Stimulated activated naive CD8-positive, alpha-beta T cell treated with anti-CD3 and anti-CD28 coated beads, Interleukin-15, amount 100 ng/mL, for 72 hours (primary cell): ENCODE measurements around the gene POLR2A.
A peak's percentile ranks its signal among the peaks of the same experiment; 100 is the strongest.
"Not testable (repeated sequence)": the region's sequence is repeated elsewhere in the genome, so short reads cannot be mapped to it uniquely, and the experiment has no call there.

Source experiments
- ATAC-seq: fragments of 150-1000 bp; cut with Tn5 transposase; 2 replicates; pipeline ENCODE4 v1.10.0; 2021; ENCODE audit warnings: mild to moderate bottlenecking, moderate library complexity
- DNase-seq, 2 donors: peaks; one replicate each; pipeline ENCODE4 v3.0.0; 2021 to 2022
- H3K27ac Mint-ChIP-seq, 2 donors: one replicate each; pipeline ENCODE4 v1.8.0; 2022; ENCODE audit warnings: mild to moderate bottlenecking in 2 of 2, mixed read lengths in 2 of 2, moderate library complexity in 2 of 2
- H3K27me3 Mint-ChIP-seq: one replicate; pipeline ENCODE4 v1.8.0; 2022; ENCODE audit warnings: mixed read lengths
- H3K4me1 Mint-ChIP-seq: one replicate; pipeline ENCODE4 v1.8.0; 2022; ENCODE audit warnings: mild to moderate bottlenecking, mixed read lengths
- H3K4me3 Mint-ChIP-seq, 2 donors: one replicate each; pipeline ENCODE4 v1.8.0; 2022; ENCODE audit warnings: mild to moderate bottlenecking in 2 of 2, mixed read lengths in 2 of 2, moderate library complexity in 1 of 2
- H3K9me3 Mint-ChIP-seq, 2 donors: one replicate each; pipeline ENCODE4 v1.8.0; 2022; ENCODE audit warnings: mixed read lengths in 2 of 2

Gene POLR2A

GRCh38 chr17:7468804-7469389 lies 15.3 kb upstream of the POLR2A start:
- H3K4me3 Mint-ChIP-seq, result no peak overlapping the region
- H3K27me3 Mint-ChIP-seq, result no peaks in the 10 kb centered on the region
- H3K9me3 Mint-ChIP-seq, result no peaks in the 10 kb centered on the region
- peaks cover 52% of the 10 kb centered on the region for H3K4me1 Mint-ChIP-seq
- no peak overlapping the region for H3K27ac Mint-ChIP-seq
- no peak for DNase-seq
- no peak for ATAC-seq

GRCh38 chr17:7469843-7470242 lies 14.3 kb upstream of the POLR2A start:
- H3K27ac Mint-ChIP-seq, DNase-seq, ATAC-seq, H3K9me3 Mint-ChIP-seq, H3K27me3 Mint-ChIP-seq, H3K4me3 Mint-ChIP-seq: not testable (repeated sequence)
- H3K4me1 Mint-ChIP-seq, result peaks cover 52% of the 10 kb centered on the region

- not testable (repeated sequence) for DNase-seq, H3K9me3 Mint-ChIP-seq, ATAC-seq, H3K27ac Mint-ChIP-seq, H3K27me3 Mint-ChIP-seq, H3K4me3 Mint-ChIP-seq
- peaks cover 58% of the 10 kb centered on the region for H3K4me1 Mint-ChIP-seq
Measured at GRCh38 chr17:7470457-7470973, 13.7 kb upstream of the POLR2A start.

GRCh38 chr17:7471729-7472128 lies 12.4 kb upstream of the POLR2A start:
- peak overlapping the region in 1 of 2 donors; percentile 58 for H3K27ac Mint-ChIP-seq

GRCh38 chr17:7474767-7475166 lies 9.4 kb upstream of the POLR2A start:
- H3K4me3 Mint-ChIP-seq, H3K9me3 Mint-ChIP-seq, H3K27me3 Mint-ChIP-seq, ATAC-seq, DNase-seq: not testable (repeated sequence)
- peak overlapping the region in 1 of 2 donors; percentile 71 for H3K27ac Mint-ChIP-seq
- peaks cover 60% of the 10 kb centered on the region for H3K4me1 Mint-ChIP-seq

More at GRCh38 chr17:7471729-7472128, 12.4 kb upstream of the POLR2A start:
- no peaks in the 10 kb centered on the region for H3K9me3 Mint-ChIP-seq
- peaks cover 62% of the 10 kb centered on the region for H3K4me1 Mint-ChIP-seq
- DNase-seq (no peak), ATAC-seq (no peak)
- H3K4me3 Mint-ChIP-seq, result no peak overlapping the region
- H3K27me3 Mint-ChIP-seq, result no peaks in the 10 kb centered on the region

- Mint-ChIP-seq H3K4me1 (peaks cover 70% of the 10 kb centered on the region), H3K4me3 (peak overlapping the region; percentile 89 to 99), H3K27ac (peak overlapping the region in 1 of 2 donors; percentile 75), H3K9me3 (no peaks in the 10 kb centered on the region), H3K27me3 (no peaks in the 10 kb centered on the region)
- no peak for ATAC-seq
- DNase-seq, result no peak
Measured at GRCh38 chr17:7475764-7476422, 8.3 kb upstream of the POLR2A start.

GRCh38 chr17:7476494-7476893 lies 7.7 kb upstream of the POLR2A start:
- H3K4me1 Mint-ChIP-seq, result peaks cover 74% of the 10 kb centered on the region
- H3K9me3 Mint-ChIP-seq, result no peaks in the 10 kb centered on the region
- H3K27ac Mint-ChIP-seq, result peak overlapping the region; percentile 0 to 82
- H3K27me3 Mint-ChIP-seq, result no peaks in the 10 kb centered on the region
- ATAC-seq (no peak), DNase-seq (no peak)
- H3K4me3 Mint-ChIP-seq, result peak overlapping the region; percentile 89 to 99

GRCh38 chr17:7476951-7477350 lies 7.2 kb upstream of the POLR2A start:
- ATAC-seq (no peak), DNase-seq (no peak)
- Mint-ChIP-seq H3K27me3 (no peaks in the 10 kb centered on the region), H3K27ac (no peak overlapping the region), H3K4me1 (peaks cover 74% of the 10 kb centered on the region), H3K9me3 (no peaks in the 10 kb centered on the region), H3K4me3 (peak overlapping the region; percentile 89 to 99)

- ATAC-seq, result peak; percentile 3
Measured at GRCh38 chr17:7477392-7478275, 6.5 kb upstream of the POLR2A start.

GRCh38 chr17:7478276-7479212 lies 5.6 kb upstream of the POLR2A start:
- H3K27me3 Mint-ChIP-seq, result no peaks in the 10 kb centered on the region
- DNase-seq (peak; percentile 57 to 65), ATAC-seq (peak; percentile 56)
- no peaks in the 10 kb centered on the region for H3K9me3 Mint-ChIP-seq
- H3K4me3 Mint-ChIP-seq, result peak overlapping the region; percentile 89 to 99
- peaks cover 73% of the 10 kb centered on the region for H3K4me1 Mint-ChIP-seq
- H3K27ac Mint-ChIP-seq, result peak overlapping the region; percentile 78 to 90

More at GRCh38 chr17:7477392-7478275, 6.5 kb upstream of the POLR2A start:
- no peak for DNase-seq
- Mint-ChIP-seq H3K4me1 (peaks cover 75% of the 10 kb centered on the region), H3K27me3 (no peaks in the 10 kb centered on the region), H3K4me3 (peak overlapping the region; percentile 89 to 99), H3K9me3 (no peaks in the 10 kb centered on the region), H3K27ac (peak overlapping the region; percentile 78 to 90)

- Mint-ChIP-seq H3K9me3 (no peaks in the 10 kb centered on the region), H3K4me1 (peaks cover 74% of the 10 kb centered on the region), H3K27ac (peak within 1 kb of the TSS; percentile 93), H3K27me3 (no peaks in the 10 kb centered on the region), H3K4me3 (peak within 1 kb of the TSS; percentile 90 to 99)
- peak; percentile 58 to 62 for DNase-seq
- peak; percentile 14 for ATAC-seq
Measured at GRCh38 chr17:7479213-7480088, 4.7 kb upstream of the POLR2A start, which contains the start of gene ZBTB4. ZBTB4 (minus strand) TSS chr17:7479631; CDS start chr17:7466801, 12,830 bp downstream.

- Mint-ChIP-seq H3K9me3 (no peaks in the 10 kb centered on the region), H3K4me1 (peaks cover 79% of the 10 kb centered on the region)
Measured at GRCh38 chr17:7480089-7480384, 4.1 kb upstream of the POLR2A start.

GRCh38 chr17:7481275-7481674 lies 2.9 kb upstream of the POLR2A start, which contains the start of gene SLC35G6:
SLC35G6 (plus strand) TSS chr17:7481446; CDS start chr17:7481517, 71 bp downstream.
- H3K4me1 Mint-ChIP-seq, result peaks cover 77% of the 10 kb centered on the region
- H3K4me3 Mint-ChIP-seq, result peak within 1 kb of the TSS; percentile 90 to 99
- H3K27ac Mint-ChIP-seq, result peak within 1 kb of the TSS; percentile 10 to 96
- DNase-seq, H3K27me3 Mint-ChIP-seq, ATAC-seq, H3K9me3 Mint-ChIP-seq: not testable (repeated sequence)

More at GRCh38 chr17:7480089-7480384, 4.1 kb upstream of the POLR2A start:
- Mint-ChIP-seq H3K4me3 (peak overlapping the region; percentile 90 to 99), H3K27me3 (no peaks in the 10 kb centered on the region), H3K27ac (peak overlapping the region; percentile 93)
- no peak for ATAC-seq
- DNase-seq, result no peak
